NT2/D1 (cell line): ENCODE results near the gene SIAH1.
"Not testable (repeated sequence)": the region's sequence is repeated elsewhere in the genome, so short reads cannot be mapped to it uniquely, and the experiment has no call there.

Experiments
- SUZ12 ChIP-seq: IDR thresholded peaks from 2 replicates; pipeline ENCODE4 v1.6.1; 2011; ENCODE audit not compliant: insufficient read length, insufficient read depth; ENCODE audit errors: extremely low read depth
- YY1 ChIP-seq: IDR thresholded peaks from 2 replicates; pipeline ENCODE4 v1.6.1; 2011; ENCODE audit not compliant: insufficient read length, insufficient read depth
- ZNF274 ChIP-seq: IDR thresholded peaks from 2 replicates; pipeline ENCODE4 v1.6.1; 2011; ENCODE audit warnings: mild to moderate bottlenecking, low read depth, low read length

DNA sequence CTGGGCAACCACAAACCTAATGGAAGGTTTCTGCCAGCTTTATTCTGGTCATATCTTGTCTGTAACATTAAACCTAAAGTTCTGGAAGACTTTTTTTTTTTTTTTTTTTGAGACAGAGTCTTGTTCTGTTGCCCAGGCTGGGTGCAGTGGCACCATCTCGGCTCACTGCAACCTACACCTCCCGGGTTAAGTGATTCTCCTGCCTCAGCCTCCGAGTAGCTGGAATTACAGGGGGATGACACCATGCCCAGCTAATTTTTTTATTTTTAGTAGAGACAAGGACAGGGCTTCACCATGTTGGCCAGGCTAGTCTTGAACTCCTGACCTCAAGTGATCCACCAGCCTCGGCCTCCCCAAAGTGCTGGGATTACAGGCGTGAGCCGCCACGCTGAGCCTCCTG lies 7.9 kb downstream of the SIAH1 start:
- TF ChIP-seq ZNF274, YY1, SUZ12: not testable (repeated sequence)
